Activated naive CD4-positive, alpha-beta T cell treated with Interleukin-2 at 50 U/mL for 16 hours (primary cell): ENCODE measurements around the gene CXXC5.

Experiments used
- DNase-seq: peaks from one replicate; pipeline ENCODE4 v3.0.0-alpha.2; 2020

CXXC5 gene

GRCh38 chr5:139683295-139684271 lies 35.4 kb downstream of the CXXC5 start:
- DNase-seq: no peak

- no peak for DNase-seq
Observed at GRCh38 chr5:139684350-139684880, 36.3 kb downstream of the CXXC5 start.

- no peak for DNase-seq
Observed at GRCh38 chr5:139684881-139685749, 37.0 kb downstream of the CXXC5 start.

DNA sequence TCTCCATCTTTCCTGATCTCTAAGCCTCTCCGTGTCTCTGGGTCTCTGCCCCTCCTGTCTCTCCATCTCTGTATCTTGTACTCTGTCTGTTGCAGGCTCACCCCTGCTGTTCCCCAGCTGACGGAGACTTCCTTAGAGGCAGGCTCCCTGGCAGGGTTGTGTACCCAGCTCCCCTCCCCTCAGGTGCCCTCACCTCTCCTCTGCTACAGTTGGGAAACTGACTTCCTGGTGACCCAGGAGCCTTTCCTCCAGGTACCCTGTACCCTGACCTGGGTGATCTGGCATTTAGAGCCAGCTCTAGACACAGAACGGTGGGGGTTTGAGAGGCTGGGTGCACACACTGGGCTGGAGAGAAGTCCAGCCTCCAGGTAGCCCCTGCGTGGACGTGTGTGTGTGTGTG lies 37.7 kb downstream of the CXXC5 start:
- no peak for DNase-seq

DNA sequence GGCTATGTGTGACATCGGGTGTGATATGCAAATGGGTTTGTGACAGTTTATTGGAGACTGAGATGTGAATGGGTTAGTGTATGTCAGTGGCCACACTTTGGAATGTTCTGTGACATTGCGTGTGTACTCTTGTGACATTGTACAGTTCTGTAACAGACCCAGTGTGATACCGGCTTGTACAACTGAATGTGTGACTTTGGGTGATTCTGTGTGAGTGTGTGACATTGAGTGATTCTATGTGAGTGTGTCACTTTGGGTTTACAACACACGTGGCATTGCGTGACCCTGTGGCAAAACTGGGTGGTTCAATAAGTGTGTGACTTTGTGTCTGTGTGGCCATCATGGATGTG lies 38.2 kb downstream of the CXXC5 start:
- no peak for DNase-seq

DNA sequence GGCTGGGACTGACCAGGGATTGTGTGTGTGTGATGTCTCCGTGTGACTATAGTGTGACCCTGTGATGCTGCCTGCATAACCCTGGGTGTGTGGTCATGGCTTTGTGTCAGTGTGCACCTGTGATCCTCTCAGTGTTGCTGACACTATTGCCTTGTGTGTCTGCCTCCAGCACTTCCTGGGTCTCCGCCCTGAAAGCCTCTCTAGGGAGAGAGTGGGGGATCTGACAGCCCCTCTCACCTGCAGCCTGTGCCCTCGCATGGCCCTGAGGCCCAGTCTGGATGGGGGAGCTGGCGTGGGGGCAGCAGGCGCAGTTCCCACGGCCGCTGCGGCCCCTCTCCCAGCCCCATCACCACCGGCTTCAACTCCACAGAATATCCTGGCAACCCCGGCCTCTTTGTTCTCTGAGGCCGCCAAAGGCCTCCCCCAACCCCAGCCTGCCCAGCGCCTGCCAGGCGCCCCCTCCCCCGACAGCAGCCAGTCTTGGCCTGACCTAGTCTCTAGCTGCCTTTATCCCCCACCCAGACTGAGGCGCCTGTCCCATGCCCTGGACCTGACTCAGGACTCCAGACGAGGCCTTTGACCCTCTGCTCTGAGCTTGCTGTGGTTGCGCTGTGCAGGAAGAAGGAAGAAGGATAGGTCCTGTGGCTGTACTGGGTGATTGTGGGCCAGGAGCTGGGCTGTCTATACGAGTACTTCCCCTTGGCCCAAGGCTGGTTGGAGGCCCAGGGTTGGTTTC lies 38.7 kb downstream of the CXXC5 start:
- DNase-seq: no peak

GRCh38 chr5:139687656-139688055 lies 39.5 kb downstream of the CXXC5 start:
- DNase-seq: no peak

DNA sequence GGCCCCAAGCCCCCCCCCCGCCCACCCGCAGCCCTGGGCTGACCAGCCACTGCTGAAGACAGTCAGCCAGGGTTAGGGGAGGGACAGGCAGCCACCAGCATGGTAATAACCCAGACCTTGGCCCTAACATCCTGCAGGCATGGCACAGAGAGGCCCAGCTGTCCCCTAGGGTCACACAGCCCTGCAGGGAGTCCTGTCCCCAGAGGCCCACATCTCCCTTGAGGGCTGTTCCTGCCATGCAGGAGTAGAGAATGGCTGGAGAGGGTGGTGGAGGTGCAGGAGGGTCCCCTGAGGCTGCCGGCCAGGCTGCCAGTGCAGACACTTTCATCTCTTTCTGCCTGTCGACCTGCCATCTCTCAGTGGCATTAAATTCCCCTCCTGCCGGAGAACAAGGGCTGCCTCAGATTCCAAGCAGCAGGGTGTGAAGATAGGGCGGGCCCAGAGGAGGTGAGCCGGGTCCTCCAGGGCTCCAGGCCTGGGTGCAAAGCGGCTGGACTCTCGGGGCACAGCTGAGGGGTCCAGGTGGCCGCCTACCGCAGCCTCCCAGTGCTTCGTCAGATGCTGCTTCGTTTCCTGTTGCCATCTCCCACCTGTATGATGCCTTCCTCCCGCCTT lies 40.0 kb downstream of the CXXC5 start:
- no peak for DNase-seq

DNA sequence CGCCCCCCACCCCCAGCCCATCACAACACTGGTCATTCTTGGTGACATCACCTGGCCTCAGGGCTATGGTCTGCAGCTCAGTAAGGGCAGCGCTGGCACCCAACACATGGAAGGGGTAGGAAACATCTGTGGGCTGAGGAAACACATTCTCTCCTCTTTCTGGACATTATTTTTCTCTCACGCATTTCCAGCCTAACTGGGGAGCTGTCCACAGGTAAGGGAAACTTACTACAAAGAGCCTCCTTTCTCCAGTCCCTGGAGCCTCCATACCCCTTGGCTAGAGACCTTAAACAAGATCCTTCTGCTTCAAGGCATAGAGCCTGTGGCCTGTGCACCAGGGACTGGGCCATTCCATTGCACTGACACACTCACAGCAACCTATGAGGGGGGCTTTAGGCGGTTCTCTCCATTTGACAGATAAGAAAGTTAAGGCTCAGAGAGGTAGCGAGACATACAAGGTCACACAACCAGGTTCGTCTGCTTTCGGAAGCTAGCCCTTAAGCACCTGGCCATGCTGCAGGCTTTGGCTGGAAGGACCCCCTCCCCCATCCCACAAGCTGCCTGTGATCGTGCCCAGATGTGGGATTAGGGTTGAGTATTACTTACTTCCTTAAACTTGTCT lies 40.7 kb downstream of the CXXC5 start:
- no peak for DNase-seq

GRCh38 chr5:139689631-139690063 lies 41.5 kb downstream of the CXXC5 start:
- DNase-seq: no peak

- no peak for DNase-seq
Observed at GRCh38 chr5:139690064-139690802, 42.1 kb downstream of the CXXC5 start.

GRCh38 chr5:139690803-139691629 lies 42.9 kb downstream of the CXXC5 start:
- no peak for DNase-seq

- no peak for DNase-seq
Observed at GRCh38 chr5:139692148-139692547, 44.0 kb downstream of the CXXC5 start.

GRCh38 chr5:139692679-139693308 lies 44.6 kb downstream of the CXXC5 start:
- DNase-seq: no peak

DNA sequence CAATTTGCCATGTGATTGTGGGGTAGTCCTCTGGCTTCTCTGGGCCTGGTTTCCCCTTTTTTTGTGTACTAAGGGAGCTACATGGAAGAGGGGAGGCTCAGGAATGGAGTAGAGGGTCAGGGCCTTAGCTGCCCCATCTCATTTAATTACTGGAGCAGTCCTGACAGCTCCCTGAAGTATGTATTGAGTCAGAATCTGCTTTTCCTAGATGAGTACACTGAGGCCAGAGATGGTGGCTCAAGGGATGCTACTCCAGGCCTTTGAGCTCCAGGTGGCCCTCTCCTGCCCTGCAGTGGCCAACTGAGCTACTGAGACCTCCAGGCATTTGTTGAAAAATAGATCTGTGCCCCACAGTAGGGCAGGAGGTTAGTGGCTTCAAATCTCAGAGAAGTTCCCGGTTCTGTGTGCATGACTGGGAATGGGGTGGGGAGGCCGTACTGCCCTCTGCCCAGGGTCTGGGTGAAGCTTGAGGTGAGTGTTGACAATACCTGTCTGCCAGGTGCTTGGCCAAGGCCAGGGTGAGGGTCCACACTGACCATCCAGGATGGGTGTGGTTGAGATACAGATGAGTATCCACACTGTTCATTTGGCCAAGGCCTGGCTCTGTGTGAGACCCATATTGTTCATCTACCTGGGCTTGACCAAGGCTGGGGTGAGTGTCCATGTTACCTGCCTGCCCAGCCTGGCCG lies 45.7 kb downstream of the CXXC5 start:
- no peak for DNase-seq

DNA sequence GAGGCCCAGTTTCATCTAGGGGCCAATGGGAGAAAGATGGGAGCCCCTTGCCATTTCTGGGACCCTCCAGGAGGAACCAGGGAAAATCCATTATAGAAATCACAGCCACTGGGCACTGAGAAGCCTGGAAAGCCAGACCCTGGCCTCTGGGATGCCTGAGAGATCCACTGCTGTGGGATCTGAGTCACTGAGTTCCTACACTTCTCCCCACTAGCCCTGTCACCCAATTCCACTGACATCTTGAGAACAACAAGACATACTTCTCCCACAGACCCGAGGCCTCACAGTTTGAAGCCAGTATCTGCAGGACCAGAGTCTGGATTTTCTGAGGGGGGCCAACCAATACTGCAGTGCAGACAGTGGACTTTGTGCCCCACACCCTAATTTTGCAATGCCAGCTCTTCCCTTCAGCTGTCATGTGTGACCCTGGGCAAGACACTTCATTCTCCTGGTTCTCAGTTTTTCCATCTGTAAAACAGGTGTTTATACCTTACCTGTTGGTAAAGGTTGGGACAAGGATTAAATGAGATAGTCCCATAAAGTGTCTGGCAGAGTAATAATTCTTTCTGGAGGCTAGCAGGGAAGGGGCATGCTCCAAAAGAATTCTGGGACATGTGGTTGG lies 46.5 kb downstream of the CXXC5 start:
- no peak for DNase-seq

DNA sequence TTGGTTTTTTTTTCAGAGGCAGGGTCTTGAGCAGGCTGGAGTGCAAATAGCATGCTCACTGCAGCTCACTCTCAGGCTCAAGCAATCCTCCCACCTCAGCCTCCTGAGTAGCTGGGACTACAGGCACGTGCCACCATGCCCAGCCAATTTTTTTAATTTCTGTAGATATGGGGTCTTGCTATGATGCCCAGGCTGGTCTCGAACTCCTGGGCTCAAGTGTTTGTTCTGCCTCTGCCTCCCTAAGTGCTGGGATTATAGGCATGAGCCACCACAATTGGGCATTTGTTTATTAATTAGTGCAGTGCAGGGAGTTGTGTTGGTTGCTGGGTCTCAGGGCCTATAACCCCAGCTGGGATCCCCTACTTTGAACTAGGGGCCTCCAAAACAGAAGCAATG lies 47.0 kb downstream of the CXXC5 start:
- no peak for DNase-seq

GRCh38 chr5:139696167-139696893 lies 48.2 kb downstream of the CXXC5 start:
- no peak for DNase-seq
